GM18519 (cell line): ENCODE results near the gene SH3D19.
"Not testable (repeated sequence)": the region's sequence is repeated elsewhere in the genome, so short reads cannot be mapped to it uniquely, and the experiment has no call there.

ENCODE experiments used
- ATAC-seq: cut with Tn5 transposase; IDR thresholded peaks from one replicate; pipeline ENCODE4 v1.9.1; 2021; ENCODE audit warnings: mild to moderate bottlenecking, moderate library complexity; ENCODE audit not compliant: unreplicated experiment, low FRiP score

The SH3D19 gene

GRCh38 chr4:151322161-151322560 lies 3.2 kb downstream of the SH3D19 start:
- ATAC-seq, result not testable (repeated sequence)

- no peak for ATAC-seq
Observed at GRCh38 chr4:151321586-151321985, 3.8 kb downstream of the SH3D19 start.

GRCh38 chr4:151319490-151319889 lies 5.9 kb downstream of the SH3D19 start:
- ATAC-seq, result no peak

GRCh38 chr4:151318307-151319006 lies 6.9 kb downstream of the SH3D19 start:
- no peak for ATAC-seq

- no peak for ATAC-seq
Observed at GRCh38 chr4:151316645-151317044, 8.8 kb downstream of the SH3D19 start.

- no peak for ATAC-seq
Observed at GRCh38 chr4:151315212-151315886, 10.1 kb downstream of the SH3D19 start.

GRCh38 chr4:151314479-151314878 lies 10.9 kb downstream of the SH3D19 start:
- no peak for ATAC-seq

- ATAC-seq, result no peak
Observed at GRCh38 chr4:151314010-151314355, 11.4 kb downstream of the SH3D19 start.

- ATAC-seq, result no peak
Observed at GRCh38 chr4:151313306-151314009, 11.9 kb downstream of the SH3D19 start.

- ATAC-seq, result no peak
Observed at GRCh38 chr4:151310124-151310728, 15.2 kb downstream of the SH3D19 start.

GRCh38 chr4:151304755-151305154 lies 20.6 kb downstream of the SH3D19 start:
- ATAC-seq, result peak; percentile 64

GRCh38 chr4:151304226-151304625 lies 21.2 kb downstream of the SH3D19 start:
- ATAC-seq, result no peak

- ATAC-seq, result no peak
Observed at GRCh38 chr4:151302432-151302831, 23.0 kb downstream of the SH3D19 start.

- ATAC-seq, result no peak
Observed at GRCh38 chr4:151297170-151297569, 28.2 kb downstream of the SH3D19 start.

GRCh38 chr4:151296227-151296626 lies 29.2 kb downstream of the SH3D19 start:
- ATAC-seq, result no peak

- ATAC-seq, result no peak
Observed at GRCh38 chr4:151294833-151295496, 30.4 kb downstream of the SH3D19 start.

- ATAC-seq, result no peak
Observed at GRCh38 chr4:151292038-151292437, 33.4 kb downstream of the SH3D19 start.

- no peak for ATAC-seq
Observed at GRCh38 chr4:151291485-151291884, 33.9 kb downstream of the SH3D19 start.

- ATAC-seq, result no peak
Observed at GRCh38 chr4:151287409-151287808, 38.0 kb downstream of the SH3D19 start.

GRCh38 chr4:151284534-151285245 lies 40.7 kb downstream of the SH3D19 start:
- ATAC-seq, result no peak
